Measurements from ENCODE around the gene PPP2R5E.

PPP2R5E gene

DNA sequence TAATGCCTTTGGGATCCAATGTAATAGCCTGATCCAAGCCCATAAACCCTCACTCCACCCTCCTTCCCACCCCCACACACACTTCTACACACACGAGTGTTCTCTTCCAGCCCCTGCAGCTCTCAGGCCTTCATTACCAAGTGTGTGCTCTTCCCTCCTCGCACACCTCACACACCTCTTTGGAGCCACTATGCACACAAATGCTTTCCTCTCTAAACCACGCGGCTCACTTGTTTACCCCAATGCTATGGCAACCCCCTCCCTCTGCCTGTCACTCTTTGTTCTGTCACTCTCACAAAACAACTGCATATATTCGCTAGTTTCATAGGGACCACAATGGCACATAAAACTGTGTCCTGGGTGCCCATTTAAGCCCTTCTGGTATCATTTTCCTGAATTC, 35.1 kb downstream of the PPP2R5E start:
- no peak for DNase-seq (ENCODE audit: low read depth)
- TF ChIP-seq, protein P1, sequence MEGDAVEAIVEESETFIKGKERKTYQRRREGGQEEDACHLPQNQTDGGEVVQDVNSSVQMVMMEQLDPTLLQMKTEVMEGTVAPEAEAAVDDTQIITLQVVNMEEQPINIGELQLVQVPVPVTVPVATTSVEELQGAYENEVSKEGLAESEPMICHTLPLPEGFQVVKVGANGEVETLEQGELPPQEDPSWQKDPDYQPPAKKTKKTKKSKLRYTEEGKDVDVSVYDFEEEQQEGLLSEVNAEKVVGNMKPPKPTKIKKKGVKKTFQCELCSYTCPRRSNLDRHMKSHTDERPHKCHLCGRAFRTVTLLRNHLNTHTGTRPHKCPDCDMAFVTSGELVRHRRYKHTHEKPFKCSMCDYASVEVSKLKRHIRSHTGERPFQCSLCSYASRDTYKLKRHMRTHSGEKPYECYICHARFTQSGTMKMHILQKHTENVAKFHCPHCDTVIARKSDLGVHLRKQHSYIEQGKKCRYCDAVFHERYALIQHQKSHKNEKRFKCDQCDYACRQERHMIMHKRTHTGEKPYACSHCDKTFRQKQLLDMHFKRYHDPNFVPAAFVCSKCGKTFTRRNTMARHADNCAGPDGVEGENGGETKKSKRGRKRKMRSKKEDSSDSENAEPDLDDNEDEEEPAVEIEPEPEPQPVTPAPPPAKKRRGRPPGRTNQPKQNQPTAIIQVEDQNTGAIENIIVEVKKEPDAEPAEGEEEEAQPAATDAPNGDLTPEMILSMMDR (IDR thresholded peaks at IDR 0.05; ENCODE audit: low read depth, low read length, missing control alignments), result no peak
- no peak overlapping the region for H3K4me3 ChIP-seq (ENCODE audit: low read depth, low read length)

DNA sequence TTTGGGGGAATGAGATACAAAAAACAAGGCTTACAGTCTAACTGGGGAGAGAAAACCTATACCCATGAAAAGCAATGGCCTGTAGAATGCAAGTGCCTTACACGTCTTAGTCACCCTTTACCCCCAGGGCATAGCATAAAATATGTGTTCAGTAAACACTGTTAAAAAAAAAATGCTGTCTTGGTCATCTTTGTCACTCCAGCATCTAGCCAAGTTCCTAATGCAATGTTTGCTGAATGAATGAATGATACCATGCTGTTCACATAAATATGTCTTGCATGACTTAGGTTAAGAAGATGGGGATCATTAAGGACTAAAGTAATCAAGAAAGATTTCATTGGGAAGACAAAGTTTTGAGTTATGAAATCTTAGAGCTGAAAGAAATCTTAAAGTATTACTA, 38.5 kb downstream of the PPP2R5E start:
- H3K4me3 ChIP-seq (ENCODE audit: low read depth, low read length), result no peak overlapping the region
- TF ChIP-seq, protein P1 (IDR thresholded peaks at IDR 0.05; ENCODE audit: low read depth, low read length, missing control alignments), result no peak
- no peak for DNase-seq (ENCODE audit: low read depth)

DNA sequence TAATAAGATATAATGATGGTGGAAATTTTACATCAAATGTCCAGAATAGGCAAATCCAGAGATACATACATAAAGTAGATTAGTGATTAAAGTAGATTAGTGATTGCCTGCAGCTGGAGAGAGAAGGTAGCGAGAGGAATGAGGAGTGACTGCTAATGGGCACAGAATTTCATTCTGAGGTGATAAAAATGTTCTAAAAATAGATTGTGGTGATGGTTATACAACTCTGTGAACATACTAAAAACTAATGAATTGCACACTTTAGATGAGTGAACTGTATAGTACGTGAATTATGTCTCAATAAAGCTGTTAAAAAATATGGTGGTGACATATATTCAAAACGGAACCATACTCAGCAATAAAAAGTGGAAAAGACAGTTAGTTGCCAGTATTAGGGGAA, 41.7 kb downstream of the PPP2R5E start:
- no peak overlapping the region for H3K4me3 ChIP-seq (ENCODE audit: low read depth, low read length)
- DNase-seq (ENCODE audit: low read depth), result no peak
- TF ChIP-seq, protein P1 (IDR thresholded peaks at IDR 0.05; ENCODE audit: low read depth, low read length, missing control alignments), result no peak

DNA sequence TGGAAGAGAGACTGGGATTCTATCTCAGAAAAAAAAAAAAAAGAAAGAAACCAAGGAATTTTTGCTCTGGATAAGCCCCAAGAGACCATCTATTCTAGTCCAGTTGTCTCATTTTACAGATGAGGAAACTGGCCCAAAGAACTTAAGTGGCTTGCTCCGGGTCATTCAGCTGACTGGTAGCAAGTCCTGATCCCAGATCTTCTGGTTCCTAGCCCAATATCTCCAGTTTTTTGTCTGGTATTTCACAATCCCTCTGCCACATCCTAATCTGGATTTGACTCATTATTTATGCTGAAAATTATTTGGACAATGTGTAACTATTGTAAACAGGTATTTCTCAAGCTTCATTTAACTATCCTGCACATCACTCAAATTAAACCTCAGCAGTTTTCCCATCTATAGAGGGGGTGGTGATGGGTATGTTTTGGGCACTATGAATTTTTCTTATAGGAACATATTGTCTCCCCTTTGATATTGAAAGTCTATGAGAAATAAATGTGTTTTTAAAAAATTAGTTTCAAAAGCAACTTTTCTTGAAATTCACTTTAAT, 43.4 kb downstream of the PPP2R5E start:
- no peak for DNase-seq (ENCODE audit: low read depth)
- H3K4me3 ChIP-seq (ENCODE audit: low read depth, low read length), result no peak overlapping the region

DNA sequence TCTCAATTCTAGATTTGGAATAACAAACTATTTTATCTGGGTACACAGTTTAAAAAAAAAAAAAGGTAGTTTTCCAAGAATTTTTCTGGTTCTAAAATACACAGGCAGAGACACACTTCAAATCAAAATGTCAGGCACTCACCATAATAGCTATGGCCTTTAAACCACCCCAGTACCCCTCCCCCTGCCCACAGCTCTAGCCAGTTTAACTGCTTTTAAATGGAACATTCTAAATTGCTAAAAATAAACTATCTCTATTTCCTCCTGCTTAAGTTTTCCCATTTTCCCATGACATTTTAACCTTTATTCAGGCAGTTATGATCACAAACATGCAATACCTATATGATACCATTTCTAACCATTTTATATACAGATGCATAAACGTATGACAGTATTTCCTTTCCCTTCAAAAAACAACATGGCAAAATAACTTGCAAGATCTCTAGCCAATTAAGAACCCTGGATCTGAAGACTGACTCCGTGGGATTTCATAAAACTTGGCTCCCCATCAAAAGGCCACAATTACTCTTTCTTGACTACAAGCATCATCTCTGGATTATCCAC, 46.3 kb downstream of the PPP2R5E start:
- DNase-seq (ENCODE audit: low read depth), result no peak
- TF ChIP-seq, protein P1 (IDR thresholded peaks at IDR 0.05; ENCODE audit: low read depth, low read length, missing control alignments), result no peak
- no peak overlapping the region for H3K4me3 ChIP-seq (ENCODE audit: low read depth, low read length)

More for the DNA sequence above, 43.4 kb downstream of the PPP2R5E start:
- TF ChIP-seq, protein P1 (IDR thresholded peaks at IDR 0.05; ENCODE audit: low read depth, low read length, missing control alignments), result no peak

DNA sequence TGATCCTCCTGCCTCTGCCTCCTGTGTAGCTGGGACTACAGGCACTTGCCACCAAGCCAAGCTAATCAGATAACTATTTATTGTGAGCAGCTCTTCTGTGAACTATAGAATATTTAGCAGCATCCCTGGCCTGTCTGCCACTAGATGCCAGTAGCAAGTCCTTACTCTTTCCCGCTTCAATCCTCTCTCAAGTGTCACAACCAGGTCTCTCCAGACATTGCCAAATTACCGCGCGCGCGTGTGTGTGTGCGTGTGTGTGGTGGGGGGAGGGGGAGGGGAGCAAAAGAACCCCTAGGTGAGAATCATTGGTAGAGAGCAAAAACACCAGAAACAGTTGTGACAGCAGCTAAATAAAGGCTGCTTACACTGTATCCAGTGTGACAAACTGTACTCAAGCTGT, 49.9 kb downstream of the PPP2R5E start:
- no peak overlapping the region for H3K4me3 ChIP-seq (ENCODE audit: low read depth, low read length)
- no peak for DNase-seq (ENCODE audit: low read depth)
- TF ChIP-seq, protein P1 (IDR thresholded peaks at IDR 0.05; ENCODE audit: low read depth, low read length, missing control alignments), result no peak

DNA sequence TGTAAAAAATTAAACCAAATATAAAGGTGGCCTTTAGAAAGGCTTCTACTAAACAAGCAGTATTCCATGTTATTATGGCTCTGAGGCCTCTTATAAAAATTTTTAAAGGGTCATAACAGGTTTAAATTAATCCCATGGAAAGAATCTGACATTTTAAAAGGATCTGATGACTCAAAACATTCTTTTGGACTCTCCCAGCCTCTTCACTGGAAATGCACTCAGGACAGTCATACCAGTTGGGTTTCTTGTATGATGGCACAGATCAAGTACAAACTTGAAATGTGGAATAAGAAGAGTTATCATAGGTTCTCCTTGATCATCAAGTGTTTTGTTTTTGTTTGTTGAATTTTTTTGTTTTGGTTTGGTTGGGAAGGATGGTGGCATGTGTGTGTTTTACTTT, 50.8 kb downstream of the PPP2R5E start:
- DNase-seq (ENCODE audit: low read depth), result no peak
- H3K4me3 ChIP-seq (ENCODE audit: low read depth, low read length), result no peak overlapping the region

More for the DNA sequence above, 50.8 kb downstream of the PPP2R5E start:
- TF ChIP-seq, protein P1 (IDR thresholded peaks at IDR 0.05; ENCODE audit: low read depth, low read length, missing control alignments), result no peak
